Measurements from ENCODE around the gene FGF8.

FGF8 gene

DNA sequence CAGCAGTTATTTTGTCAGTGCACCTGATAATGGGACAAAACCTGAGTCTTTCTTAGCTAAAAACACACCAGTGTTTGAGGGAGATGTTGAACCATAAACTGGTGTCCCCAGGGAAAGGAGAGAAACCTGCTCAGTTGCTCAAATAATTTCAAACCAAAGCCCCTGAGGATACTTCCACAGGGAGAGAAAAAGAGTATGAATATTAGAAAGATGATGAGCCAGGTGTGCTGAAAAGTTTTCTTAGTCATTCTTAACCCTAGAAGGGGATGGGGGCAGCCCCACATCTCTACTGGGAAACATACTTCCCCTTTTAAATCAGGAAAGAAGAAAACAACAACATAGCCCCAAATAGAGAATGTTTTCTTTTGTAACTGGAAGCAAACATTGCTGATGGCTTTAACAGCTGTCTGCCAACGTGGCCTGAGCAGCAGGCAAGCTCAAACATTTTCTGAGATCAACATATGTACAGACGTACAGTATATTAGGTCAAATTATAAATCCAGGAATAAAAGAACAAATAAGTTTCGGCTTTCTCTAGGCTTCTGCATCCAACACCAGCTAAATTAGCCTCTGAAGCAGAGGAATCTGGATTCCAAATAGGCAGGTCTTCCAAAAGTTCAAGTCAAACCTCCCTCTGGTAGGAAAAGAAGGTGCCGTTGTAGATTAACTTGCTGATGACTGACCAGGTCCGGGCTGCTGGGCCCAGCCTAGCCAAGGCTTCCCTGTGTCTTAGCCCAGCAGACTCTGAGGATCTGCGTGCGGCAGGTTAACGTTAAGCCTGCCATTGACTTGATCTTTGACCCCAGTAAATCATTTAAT, 50.4 kb downstream of the FGF8 start:
- no peak for DNase-seq

DNA sequence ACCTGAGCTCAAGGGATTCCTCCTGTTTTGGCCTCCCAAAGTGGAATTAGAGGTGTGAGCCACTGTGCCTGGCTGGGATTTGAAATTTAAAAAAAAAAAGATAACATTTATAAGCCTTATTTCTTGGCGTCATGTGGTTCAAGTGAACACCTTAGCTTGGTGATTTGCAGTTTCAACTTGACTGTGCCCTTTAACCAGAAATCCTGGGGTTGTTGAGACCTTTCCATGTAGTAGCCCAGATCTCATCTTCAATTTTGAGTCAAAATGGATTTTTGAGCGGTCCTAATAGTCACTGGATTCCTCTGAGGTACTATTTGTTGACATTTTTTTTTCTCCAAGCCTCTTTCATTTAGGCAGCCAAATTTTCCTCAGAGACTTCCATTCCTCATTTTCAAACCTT, 51.5 kb downstream of the FGF8 start:
- no peak for DNase-seq

DNA sequence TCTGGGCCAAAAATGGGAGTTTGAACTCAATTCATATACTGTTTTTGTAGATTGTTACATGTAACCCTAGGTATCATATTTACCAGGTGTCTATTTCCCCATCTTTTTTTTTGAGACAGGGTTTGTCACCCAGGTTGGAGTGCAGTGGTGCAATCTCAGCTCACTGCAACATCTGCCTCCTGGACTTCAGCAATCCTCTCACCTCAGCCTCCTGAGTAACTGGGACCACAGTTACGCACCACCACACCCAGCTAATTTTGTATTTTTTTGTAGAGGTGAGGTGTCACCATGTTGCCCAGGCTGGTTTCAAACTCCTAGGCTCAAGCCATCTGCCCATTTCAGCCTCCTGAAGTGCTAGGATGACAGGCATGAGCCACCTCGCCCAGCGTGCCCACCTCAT, 52.7 kb downstream of the FGF8 start:
- no peak for DNase-seq

DNA sequence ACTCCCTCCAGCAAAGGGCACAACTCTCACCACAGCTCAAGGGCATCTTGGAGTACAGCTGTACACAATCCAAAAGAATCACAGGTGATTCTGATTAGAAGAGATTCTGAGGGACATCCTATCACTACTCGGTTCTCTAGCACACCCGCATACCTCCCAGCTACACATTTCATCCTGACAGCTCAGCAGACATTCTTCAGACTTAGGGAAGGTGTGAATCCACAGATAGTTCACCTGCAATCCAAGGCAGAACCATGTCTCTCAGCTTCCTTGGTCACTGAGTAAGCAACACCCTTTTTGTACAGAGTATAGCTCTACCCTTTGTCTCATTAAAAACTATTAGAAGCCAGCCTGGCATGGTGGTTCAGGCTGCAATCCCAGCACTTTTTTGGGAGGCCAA, 54.1 kb downstream of the FGF8 start:
- DNase-seq = no peak

DNA sequence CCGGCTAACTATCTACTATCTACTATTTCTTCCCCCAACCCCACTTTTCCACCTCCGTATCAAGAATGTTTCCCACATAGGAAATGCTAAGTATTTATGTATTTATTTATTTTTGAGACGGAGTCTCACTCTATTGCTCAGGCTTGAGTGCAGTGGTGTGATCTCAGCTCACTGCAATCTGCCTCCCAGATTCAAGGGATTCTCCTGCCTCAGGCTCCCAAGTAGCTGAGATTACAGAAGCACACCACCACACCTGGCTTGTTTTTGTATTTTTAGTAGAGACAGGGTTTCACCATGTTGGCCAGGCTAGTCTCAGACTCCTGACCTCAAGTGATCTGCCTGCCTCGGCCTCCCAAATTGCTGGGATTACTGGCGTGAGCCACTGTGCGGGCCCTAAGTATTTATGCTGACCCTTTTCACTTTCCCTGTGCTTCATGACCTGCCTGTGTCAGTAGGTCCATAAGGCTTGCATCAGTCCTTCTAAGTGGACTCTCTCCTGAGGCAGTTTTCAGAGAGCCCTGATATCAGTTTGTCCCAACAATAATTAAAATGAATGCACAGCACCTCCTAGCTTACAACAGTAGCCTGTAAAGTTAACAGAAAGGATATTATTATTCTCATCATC, 55.2 kb downstream of the FGF8 start:
- DNase-seq = no peak

Data from activated CD4-positive, alpha-beta T cell treated with anti-CD3 and anti-CD28 coated beads, Interleukin-2, amount 50 U/mL, for 48 hours (primary cell).